HT1080 (cell line): Measurements from ENCODE around the gene PERCC1. TPM values are rescaled to one million over a fixed set of nuclear protein-coding genes. Genes with fewer than 3 reads are reported as not detected.

ENCODE experiments used
- DNase-seq: peaks from one replicate; pipeline ENCODE4 v3.0.0-alpha.2; 2015; ENCODE audit warnings: low read depth
- total RNA-seq: library from RNA; depleted of rRNA; stranded (reverse); fragments of >200 nt; shearing (Covaris generic); gene quantifications from 2 replicates; pipeline ENCODE4 v1.2.3, GENCODE V29; 2014

The PERCC1 gene
- total RNA-seq, 1 experiment from 2014 or later, result not detected

- no peak for DNase-seq
Measured at GRCh38 chr16:1448536-1449116, 17.7 kb downstream of the PERCC1 start.

GRCh38 chr16:1449201-1449788 lies 18.4 kb downstream of the PERCC1 start:
- no peak for DNase-seq

GRCh38 chr16:1450218-1450617 lies 19.3 kb downstream of the PERCC1 start:
- DNase-seq, result no peak

- no peak for DNase-seq
Measured at GRCh38 chr16:1450841-1451240, 20.0 kb downstream of the PERCC1 start.

GRCh38 chr16:1451702-1452392 lies 21.0 kb downstream of the PERCC1 start:
- no peak for DNase-seq

GRCh38 chr16:1452530-1452929 lies 21.7 kb downstream of the PERCC1 start:
- DNase-seq, result no peak

GRCh38 chr16:1453316-1453715 lies 22.4 kb downstream of the PERCC1 start:
- DNase-seq, result no peak

GRCh38 chr16:1454561-1454960 lies 23.7 kb downstream of the PERCC1 start:
- DNase-seq, result no peak

- DNase-seq, result no peak
Measured at GRCh38 chr16:1455190-1456171, 24.6 kb downstream of the PERCC1 start.

- DNase-seq, result no peak
Measured at GRCh38 chr16:1456951-1457350, 26.1 kb downstream of the PERCC1 start.

GRCh38 chr16:1457489-1458245 lies 26.8 kb downstream of the PERCC1 start:
- no peak for DNase-seq

- DNase-seq, result no peak
Measured at GRCh38 chr16:1458336-1458976, 27.6 kb downstream of the PERCC1 start.

- no peak for DNase-seq
Measured at GRCh38 chr16:1458977-1459341, 28.1 kb downstream of the PERCC1 start.

- no peak for DNase-seq
Measured at GRCh38 chr16:1459967-1460366, 29.1 kb downstream of the PERCC1 start.

- DNase-seq, result no peak
Measured at GRCh38 chr16:1460602-1461138, 29.8 kb downstream of the PERCC1 start.

- no peak for DNase-seq
Measured at GRCh38 chr16:1461146-1461545, 30.3 kb downstream of the PERCC1 start.

- DNase-seq, result no peak
Measured at GRCh38 chr16:1464196-1464893, 33.5 kb downstream of the PERCC1 start.

GRCh38 chr16:1464894-1465566 lies 34.2 kb downstream of the PERCC1 start:
- no peak for DNase-seq

- no peak for DNase-seq
Measured at GRCh38 chr16:1465567-1465915, 34.7 kb downstream of the PERCC1 start.
